NCI-H1092 treated with DMSO at 0.1 percent for 48 hours (cell line): ENCODE data around the gene ABCA3.
"Not testable (repeated sequence)": the region's sequence is repeated elsewhere in the genome, so short reads cannot be mapped to it uniquely, and the experiment has no call there.

ENCODE experiments used
- DNase-seq: peaks from one replicate; lab custom pipeline; 2025; lab: John Stamatoyannopoulos, UW

ABCA3 gene

DNA sequence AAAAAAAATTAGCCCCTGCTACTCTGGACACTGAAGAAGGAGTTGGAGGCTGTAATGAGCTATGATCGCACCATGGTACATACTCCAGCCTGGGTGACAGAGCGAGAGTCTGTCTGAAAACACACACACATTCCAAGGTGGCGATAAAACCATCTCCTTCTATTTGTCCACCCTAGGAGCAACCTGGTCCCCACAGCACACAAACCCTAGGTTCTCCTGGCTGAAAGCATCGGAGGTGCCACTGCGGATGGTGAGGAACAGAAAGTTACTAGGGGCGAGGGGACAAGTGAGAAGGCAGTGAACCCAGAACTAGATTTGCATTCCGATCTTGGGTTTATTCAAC, 87.8 kb downstream of the ABCA3 start:
- DNase-seq, result no peak

- peak; percentile 95 for DNase-seq
Measured at GRCh38 chr16:2251296-2252111, 89.0 kb downstream of the ABCA3 start, which contains the start of gene ECI1. Gene ECI1 (minus strand): TSS chr16:2251587. CDS start chr16:2251566, 21 bp downstream.

DNA sequence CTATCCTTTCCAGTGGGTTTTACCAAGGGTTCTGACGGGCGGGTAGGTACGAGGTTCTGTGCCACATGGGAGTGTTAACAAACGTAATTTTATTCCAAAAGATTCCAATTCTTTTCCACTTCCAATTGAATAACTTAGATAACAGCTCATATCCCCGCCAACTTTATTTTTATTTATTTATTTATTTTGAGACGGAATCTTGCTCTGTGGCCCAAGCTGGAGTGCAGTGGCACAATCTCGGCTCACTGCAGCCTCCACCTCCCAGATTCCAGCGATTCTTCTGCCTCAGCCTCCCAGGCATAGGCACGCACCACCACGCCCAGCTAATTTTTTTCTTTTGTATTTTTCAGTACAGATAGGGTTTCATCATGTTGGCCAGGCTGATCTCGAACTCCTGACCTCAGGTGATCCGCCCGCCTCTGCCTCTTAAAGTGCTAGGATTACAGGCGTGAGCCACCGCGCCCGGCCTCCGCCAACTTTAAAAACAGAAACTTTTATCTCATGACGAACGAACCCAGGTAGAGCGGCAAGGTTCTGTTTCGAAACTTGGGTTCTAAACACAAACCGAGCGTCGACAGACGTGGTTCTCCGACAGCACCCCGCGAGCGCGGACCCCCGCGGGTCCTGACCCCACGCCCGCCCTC, 89.8 kb downstream of the ABCA3 start:
- DNase-seq, result no peak

DNA sequence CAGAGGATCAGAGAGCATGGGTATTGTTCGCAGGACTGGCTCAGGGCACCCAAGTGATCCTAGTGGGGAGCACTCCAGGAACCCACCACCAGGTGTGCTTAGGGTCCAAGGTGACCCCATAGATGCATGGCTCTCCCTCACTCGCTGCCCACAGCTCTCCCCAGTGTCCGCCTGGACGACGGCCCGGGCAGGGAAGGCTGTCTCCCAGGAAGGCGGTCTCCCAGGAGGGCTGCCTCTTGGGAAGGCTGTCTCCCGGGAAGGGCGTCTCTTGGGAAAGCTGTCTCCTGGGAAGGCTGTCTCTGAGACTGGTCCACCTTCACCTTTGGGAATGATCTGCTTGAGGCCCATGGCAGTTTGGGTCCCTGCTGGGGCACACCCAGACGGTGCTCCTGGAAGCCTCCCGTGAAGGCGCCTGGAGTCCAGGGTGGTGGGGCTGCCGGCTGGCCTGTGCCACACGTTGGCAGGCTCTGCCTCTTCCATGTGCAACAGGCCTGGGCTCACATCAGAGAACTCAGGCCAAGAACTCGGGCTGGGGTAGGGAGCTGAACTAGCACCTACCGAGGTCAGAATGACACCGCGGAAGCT, 94.1 kb downstream of the ABCA3 start:
- no peak for DNase-seq

DNA sequence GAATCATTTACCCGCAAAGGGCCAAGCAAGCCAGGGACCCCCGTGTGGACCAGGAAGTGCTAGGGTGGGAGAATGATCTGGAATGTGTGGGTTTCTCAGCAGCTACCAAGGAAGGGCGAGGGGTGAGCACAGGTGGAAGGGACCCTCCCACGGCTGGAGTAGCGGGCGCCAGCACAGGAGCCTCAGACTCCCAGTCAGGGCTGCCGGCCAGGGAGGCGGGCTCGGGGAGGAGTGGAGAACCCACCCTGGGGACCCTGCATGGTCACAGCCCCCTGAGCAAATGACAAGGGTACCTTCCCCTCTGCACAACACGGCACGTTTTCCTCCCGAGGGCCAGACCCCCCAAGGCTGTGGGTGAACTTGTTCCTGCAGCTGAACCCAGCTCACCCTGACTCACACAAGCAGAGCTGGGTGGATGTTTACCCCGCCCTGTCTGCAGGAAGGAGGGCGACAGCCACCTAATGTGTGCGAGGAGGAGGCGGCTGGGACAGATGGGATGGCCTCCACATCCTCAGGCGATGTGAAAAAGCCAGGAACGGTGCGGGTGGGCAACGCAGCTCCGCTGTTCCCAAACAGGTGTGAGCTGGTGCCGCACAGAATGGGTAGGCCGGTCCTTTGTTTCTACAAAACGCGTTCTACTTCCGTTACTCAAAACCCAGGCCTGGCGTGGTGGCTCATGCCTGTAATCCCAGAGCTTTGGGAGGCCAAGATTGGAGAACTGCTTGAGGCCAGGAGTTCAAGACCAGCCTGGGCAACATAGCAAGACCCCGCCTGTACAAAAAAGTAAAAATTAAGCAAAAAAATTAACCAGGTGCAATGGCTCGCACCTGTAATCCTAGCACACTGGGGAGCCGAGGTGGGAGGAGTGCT, 95.4 kb downstream of the ABCA3 start:
- no peak for DNase-seq

- DNase-seq, result peak; percentile 7
Measured at GRCh38 chr16:2244301-2244700, 96.2 kb downstream of the ABCA3 start.

GRCh38 chr16:2243781-2244180, 96.7 kb downstream of the ABCA3 start:
- DNase-seq, result no peak

GRCh38 chr16:2243031-2243528, 97.4 kb downstream of the ABCA3 start:
- DNase-seq, result no peak

- no peak for DNase-seq
Measured at GRCh38 chr16:2242598-2242997, 97.9 kb downstream of the ABCA3 start.

GRCh38 chr16:2240331-2240730, 100.2 kb downstream of the ABCA3 start:
- not testable (repeated sequence) for DNase-seq

GRCh38 chr16:2238838-2239675, 101.5 kb downstream of the ABCA3 start:
- no peak for DNase-seq

DNA sequence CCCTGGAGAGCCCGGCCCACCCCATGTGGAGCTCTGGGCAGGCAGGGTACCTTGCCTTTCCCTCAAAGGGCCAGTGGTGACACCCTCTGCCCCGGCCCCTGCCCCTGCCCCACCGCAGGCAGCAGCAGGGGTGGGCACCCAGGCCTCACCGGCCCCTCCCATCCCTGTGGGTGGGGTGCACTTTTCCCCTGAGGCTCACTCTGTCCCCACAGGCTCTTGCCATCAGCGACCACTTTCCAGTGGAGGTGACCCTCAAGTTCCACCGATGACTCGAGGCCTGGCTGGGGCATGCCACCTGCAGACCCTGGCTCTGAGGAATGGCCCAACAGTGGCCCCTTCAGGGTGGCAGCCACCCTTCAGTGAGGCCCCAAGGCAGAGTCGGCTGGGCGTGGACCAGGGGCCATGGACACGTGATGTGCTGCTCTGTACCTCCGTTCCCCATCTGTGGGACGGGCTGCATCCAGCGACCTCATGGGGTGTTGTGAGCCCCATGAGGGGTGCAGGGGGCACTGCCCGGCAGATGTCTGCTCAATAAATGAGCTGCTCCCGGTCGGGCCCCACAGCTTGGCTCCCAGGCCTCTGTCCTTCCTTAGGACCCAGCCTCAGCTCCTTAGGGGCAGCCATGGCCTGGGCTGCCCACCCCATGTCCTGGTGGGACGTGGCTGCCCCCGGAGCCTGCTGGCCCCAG, 102.2 kb downstream of the ABCA3 start:
- no peak for DNase-seq

DNA sequence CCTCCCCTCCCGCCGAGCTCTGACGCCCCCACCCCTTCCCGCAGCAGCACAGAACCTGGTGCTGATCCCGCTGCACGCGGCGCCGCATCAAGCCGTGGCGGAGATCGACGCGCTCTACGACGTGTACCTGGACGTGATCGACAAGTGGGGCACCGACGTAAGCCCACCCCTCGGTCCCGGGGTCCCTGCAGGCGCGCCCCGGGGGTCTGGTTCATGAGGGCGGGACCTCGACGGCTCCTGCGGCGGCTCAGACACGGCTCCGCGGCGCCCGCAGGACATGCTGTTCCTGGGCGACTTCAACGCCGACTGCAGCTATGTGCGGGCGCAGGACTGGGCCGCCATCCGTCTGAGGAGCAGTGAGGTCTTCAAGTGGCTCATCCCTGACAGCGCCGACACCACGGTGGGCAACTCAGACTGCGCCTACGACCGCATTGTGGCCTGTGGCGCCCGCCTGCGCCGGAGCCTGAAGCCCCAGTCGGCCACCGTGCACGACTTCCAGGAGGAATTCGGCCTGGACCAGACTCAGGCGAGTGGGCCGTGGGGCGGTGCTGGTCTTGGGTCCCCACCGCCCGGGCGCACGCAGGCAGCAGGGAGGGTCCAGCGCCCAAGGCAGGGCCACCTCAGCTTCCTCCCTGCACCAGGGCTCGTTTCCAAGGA, 102.9 kb downstream of the ABCA3 start:
- DNase-seq, result no peak

DNA sequence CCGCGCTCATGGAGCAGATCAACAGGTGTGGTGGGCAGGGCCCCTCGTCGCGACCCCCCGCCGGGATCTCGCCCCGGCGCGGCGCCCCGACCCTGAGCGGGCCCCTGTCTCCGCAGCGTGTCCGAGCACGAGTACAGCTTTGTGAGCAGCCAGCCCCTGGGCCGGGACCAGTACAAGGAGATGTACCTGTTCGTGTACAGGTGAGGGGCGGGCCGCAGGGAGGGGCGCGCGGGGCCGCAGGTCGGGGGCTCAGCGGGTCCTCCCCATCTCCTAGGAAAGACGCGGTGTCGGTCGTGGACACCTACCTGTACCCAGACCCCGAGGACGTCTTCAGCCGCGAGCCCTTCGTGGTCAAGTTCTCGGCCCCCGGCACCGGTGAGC, 103.4 kb downstream of the ABCA3 start:
- DNase-seq, result no peak

DNA sequence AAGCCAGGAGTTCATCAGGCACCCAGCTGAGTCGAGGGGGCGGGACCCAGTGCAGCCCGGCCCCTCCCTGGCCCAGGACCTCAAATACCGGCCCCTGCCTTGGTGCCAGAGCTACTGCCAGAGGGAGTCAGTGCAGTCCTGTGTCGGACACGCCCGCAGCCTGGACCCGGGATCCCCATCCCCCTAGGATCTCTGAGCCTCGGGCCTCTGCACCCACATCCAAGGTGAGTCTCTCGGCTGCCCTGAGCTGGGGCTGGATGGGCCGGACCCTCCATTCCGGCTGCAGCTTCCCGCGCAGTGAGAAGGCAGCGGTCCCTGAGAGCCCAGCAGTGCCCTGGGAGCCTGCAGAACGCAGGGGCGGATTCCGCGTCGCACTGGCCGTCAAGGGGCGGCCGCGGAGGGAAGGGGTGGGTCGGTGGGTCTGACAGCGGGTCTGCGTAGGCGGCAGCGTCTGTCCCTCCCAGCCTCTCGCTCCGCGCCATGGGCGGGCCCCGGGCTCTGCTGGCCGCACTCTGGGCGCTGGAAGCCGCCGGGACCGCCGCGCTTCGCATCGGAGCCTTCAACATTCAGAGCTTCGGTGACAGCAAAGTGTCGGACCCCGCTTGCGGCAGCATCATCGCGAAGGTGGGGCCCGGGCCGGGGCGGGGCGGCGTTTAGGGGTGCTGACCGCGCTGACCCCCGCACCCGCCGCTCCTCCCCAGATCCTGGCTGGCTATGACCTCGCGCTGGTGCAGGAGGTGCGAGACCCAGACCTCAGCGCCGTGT, 104.0 kb downstream of the ABCA3 start, which contains the start of gene DNASE1L2:
DNASE1L2 (plus strand) TSS at position 108 of the 765 bp plus-strand sequence; CDS start at position 481, 373 bp downstream.
- DNase-seq, result no peak

GRCh38 chr16:2235695-2236336, 104.7 kb downstream of the ABCA3 start:
- no peak for DNase-seq

- no peak for DNase-seq
Measured at GRCh38 chr16:2235234-2235651, 105.3 kb downstream of the ABCA3 start.

- no peak for DNase-seq
Measured at GRCh38 chr16:2234813-2235170, 105.7 kb downstream of the ABCA3 start.
